ENCODE data around the gene SH3BGRL2.
"Not testable (repeated sequence)": the region's sequence is repeated elsewhere in the genome, so short reads cannot be mapped to it uniquely, and the experiment has no call there.

Gene SH3BGRL2

DNA sequence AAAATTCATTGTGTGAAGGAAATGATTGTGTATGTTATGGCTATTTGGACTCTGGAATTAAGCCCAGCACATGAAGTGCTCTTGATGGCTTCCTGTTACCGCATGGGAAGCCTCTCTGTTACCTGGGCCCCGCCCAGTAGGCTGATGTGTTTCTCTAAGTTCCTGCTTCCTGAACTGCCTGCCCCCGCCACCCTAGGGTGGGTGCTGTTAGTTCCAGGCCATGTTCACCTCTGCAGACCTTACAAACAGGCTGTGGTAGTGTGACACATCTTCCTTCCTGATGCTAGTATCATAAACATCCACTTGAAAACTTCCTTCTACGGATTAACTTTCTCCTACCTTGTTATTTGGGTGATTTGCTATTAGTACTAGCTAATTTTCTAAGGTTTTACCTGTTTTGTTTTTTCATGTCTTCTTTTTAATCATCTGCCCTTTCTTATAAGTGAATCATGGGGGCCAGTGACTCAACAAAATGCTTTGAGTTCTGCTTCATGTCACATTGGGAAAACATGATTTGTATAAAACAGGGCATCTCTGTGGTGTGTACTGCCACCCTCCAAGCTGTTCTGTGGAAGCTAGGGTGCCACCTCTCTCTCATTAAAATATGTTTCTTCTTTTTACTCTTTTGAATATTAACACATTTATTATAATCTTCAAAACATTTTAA is 40.6 kb downstream of the SH3BGRL2 start:
- H3K4me1 ChIP-seq (ENCODE audit: control insufficient read depth, insufficient read depth, low read length) = peaks cover 2% of the 10 kb centered on the region
- no peak overlapping the region for H3K4me3 ChIP-seq (ENCODE audit: low read length in 2 of 2)
- peaks cover 0 to 2% of the 10 kb centered on the region in 2 donors for H3K36me3 ChIP-seq (ENCODE audit: control insufficient read depth in 2 of 2, insufficient read depth in 2 of 2, low read length in 2 of 2)
- no peaks in the 10 kb centered on the region for H3K27me3 ChIP-seq (ENCODE audit: control insufficient read depth in 1 of 2, insufficient read depth in 2 of 2, low read length in 2 of 2)
- H3K27ac ChIP-seq (ENCODE audit: low read length) = no peak overlapping the region
- no peak overlapping the region for H3K9ac ChIP-seq (ENCODE audit: low read length in 2 of 2)
- H3K9me3 ChIP-seq (ENCODE audit: control insufficient read depth in 2 of 2, low read length in 2 of 2) = no peaks in the 10 kb centered on the region

DNA sequence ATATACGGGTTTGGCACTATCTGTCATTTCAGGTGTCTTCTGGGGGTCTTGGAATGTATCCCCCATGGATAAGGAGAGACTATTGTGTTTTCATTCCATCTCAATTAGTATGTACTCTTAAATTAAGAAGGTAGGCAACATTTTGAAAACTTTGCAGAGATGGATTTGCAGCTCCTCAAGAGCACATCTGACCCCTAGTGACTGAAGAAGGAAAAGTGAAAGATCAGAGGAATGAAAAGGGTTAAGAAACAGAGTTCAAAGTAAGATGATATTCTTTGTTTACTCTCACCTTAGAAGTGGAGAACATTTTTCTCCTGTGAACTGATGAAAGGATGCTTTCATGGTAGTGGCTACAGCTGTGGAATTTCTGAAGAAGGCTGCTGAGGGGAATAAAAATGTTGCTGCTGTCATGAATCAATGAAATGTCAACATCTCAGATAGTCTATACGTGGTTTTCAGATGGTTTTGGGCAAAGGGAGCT is 41.5 kb downstream of the SH3BGRL2 start:
- no peak overlapping the region for H3K9ac ChIP-seq (ENCODE audit: low read length in 2 of 2)
- H3K4me1 ChIP-seq (ENCODE audit: control insufficient read depth, insufficient read depth, low read length) = peaks cover 2% of the 10 kb centered on the region
- H3K27me3 ChIP-seq (ENCODE audit: control insufficient read depth in 1 of 2, insufficient read depth in 2 of 2, low read length in 2 of 2) = no peaks in the 10 kb centered on the region
- H3K36me3 ChIP-seq (ENCODE audit: control insufficient read depth in 2 of 2, insufficient read depth in 2 of 2, low read length in 2 of 2) = peaks cover 0 to 2% of the 10 kb centered on the region in 2 donors
- H3K27ac ChIP-seq (ENCODE audit: low read length) = no peak overlapping the region
- H3K9me3 ChIP-seq (ENCODE audit: control insufficient read depth in 2 of 2, low read length in 2 of 2) = no peaks in the 10 kb centered on the region
- no peak overlapping the region for H3K4me3 ChIP-seq (ENCODE audit: low read length in 2 of 2)

DNA sequence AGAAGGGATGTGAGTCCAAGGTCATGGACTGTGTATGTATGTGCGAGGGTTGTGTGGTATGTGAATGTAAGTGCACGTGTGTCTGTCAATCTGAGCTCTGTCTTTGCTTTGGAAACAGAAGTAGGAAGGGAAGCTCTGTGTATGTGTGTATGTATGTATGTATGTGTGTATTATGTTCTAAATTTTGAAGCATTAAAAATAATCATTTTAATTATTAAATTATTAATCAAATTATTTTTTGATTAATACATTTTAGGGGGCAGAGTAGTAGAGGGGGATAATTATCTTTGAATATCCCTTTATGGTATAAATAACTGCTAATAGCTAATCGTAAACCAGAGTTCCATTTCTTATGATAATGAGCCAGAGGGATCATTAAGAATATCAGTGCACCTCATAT is 42.8 kb downstream of the SH3BGRL2 start:
- H3K36me3 ChIP-seq (ENCODE audit: control insufficient read depth in 2 of 2, insufficient read depth in 2 of 2, low read length in 2 of 2) = peaks cover 0 to 2% of the 10 kb centered on the region in 2 donors
- no peaks in the 10 kb centered on the region for H3K27me3 ChIP-seq (ENCODE audit: control insufficient read depth in 1 of 2, insufficient read depth in 2 of 2, low read length in 2 of 2)
- H3K9me3 ChIP-seq (ENCODE audit: control insufficient read depth in 2 of 2, low read length in 2 of 2) = no peaks in the 10 kb centered on the region
- H3K4me3 ChIP-seq (ENCODE audit: low read length in 2 of 2) = no peak overlapping the region
- peaks cover 2% of the 10 kb centered on the region for H3K4me1 ChIP-seq (ENCODE audit: control insufficient read depth, insufficient read depth, low read length)
- no peak overlapping the region for H3K9ac ChIP-seq (ENCODE audit: low read length in 2 of 2)
- no peak overlapping the region for H3K27ac ChIP-seq (ENCODE audit: low read length)

DNA sequence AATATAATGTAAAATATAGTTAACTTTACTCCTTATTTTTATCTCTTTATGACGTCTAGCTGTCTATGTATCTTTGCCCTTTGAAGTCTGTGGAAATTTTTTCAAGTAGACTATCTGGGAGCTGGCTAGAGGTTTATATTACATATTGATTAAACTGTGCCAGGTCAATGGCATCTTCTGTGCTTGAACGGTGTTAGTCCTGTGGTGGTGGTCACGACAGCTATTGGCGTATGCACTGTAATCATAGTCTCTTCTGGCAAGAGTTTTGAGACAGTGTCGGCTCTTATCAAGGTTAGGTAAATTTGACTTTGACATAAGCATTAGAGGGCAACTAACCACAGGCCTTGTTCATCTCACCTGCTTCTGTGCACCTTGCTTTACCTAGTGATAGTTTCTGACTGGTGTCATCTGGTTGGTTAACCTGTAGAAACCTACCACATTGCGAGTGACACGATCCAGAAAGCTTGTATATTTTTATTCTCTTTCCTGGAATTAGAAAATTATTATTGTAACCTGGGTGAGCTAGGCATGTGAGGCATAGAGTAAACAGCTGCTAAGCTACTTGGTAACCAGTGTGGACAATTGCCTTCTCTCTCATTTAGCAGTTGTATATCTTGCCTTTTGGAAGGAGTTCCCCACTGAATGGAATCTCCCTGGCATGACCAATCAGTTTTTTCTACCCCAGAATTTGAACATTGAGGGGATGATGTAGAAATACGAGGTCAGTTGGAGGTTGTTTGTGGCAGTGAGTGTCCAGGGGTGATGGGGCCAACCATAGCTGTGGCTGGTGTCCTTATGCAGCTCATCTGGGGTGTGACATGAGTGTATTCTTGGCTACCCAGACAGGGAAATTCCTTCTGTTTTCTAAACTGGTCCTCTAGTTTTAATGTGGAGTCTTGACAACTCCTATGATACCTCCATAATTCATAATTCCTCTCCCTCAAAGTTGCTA is 45.9 kb downstream of the SH3BGRL2 start:
- Histone ChIP-seq H3K27ac (ENCODE audit: low read length) (no peak overlapping the region), H3K27me3 (ENCODE audit: control insufficient read depth in 1 of 2, insufficient read depth in 2 of 2, low read length in 2 of 2) (no peaks in the 10 kb centered on the region), H3K36me3 (ENCODE audit: control insufficient read depth in 2 of 2, insufficient read depth in 2 of 2, low read length in 2 of 2) (peaks cover 0 to 2% of the 10 kb centered on the region in 2 donors), H3K4me1 (ENCODE audit: control insufficient read depth, insufficient read depth, low read length) (no peaks in the 10 kb centered on the region), H3K9me3 (ENCODE audit: control insufficient read depth in 2 of 2, low read length in 2 of 2) (no peaks in the 10 kb centered on the region), H3K4me3 (ENCODE audit: low read length in 2 of 2) (no peak overlapping the region), H3K9ac (ENCODE audit: low read length in 2 of 2) (no peak overlapping the region)

DNA sequence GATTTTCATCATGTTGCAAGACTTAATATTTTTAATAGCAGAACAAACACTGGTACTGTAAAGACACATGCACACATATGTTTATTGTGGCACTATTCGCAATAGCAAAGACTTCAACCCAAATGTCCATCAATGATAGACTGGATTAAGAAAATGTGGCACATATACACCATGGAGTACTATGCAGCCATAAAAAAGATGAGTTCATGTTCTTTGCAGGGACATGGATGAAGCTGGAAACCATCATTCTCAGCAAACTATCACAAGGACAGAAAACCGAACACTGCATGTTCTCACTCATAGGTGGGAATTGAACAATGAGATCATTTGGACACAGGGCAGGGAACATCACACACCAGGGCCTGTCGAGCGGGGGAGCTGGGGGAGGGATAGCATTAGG is 51.6 kb downstream of the SH3BGRL2 start:
- not testable (repeated sequence) for H3K27ac ChIP-seq (ENCODE audit: low read length); H3K9ac ChIP-seq (ENCODE audit: low read length in 2 of 2); H3K27me3 ChIP-seq (ENCODE audit: control insufficient read depth in 1 of 2, insufficient read depth in 2 of 2, low read length in 2 of 2); H3K9me3 ChIP-seq (ENCODE audit: control insufficient read depth in 2 of 2, low read length in 2 of 2); H3K4me1 ChIP-seq (ENCODE audit: control insufficient read depth, insufficient read depth, low read length); H3K36me3 ChIP-seq (ENCODE audit: control insufficient read depth in 2 of 2, insufficient read depth in 2 of 2, low read length in 2 of 2); H3K4me3 ChIP-seq (ENCODE audit: low read length in 2 of 2)

DNA sequence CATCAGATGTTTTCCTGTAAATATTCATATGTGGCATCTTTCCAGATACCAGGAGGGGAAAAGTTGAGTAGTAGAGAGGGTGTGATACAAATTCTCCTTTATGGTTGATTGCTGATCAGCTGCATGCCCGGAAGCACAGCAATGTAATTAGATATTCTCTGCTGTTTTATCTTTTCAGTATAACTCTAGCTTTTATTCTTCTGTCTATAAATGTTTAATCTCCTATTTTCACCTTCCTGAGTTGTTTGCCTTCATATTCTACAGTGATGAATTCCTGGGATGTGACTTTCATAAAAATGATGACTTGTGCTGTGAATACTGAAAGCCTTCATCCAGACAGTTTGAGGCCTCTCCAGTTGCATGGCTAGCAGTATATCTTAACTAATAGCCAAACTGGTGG is 53.7 kb downstream of the SH3BGRL2 start:
- Histone ChIP-seq H3K9ac (ENCODE audit: low read length in 2 of 2) (no peak overlapping the region), H3K4me3 (ENCODE audit: low read length in 2 of 2) (no peak overlapping the region), H3K27ac (ENCODE audit: low read length) (no peak overlapping the region)

DNA sequence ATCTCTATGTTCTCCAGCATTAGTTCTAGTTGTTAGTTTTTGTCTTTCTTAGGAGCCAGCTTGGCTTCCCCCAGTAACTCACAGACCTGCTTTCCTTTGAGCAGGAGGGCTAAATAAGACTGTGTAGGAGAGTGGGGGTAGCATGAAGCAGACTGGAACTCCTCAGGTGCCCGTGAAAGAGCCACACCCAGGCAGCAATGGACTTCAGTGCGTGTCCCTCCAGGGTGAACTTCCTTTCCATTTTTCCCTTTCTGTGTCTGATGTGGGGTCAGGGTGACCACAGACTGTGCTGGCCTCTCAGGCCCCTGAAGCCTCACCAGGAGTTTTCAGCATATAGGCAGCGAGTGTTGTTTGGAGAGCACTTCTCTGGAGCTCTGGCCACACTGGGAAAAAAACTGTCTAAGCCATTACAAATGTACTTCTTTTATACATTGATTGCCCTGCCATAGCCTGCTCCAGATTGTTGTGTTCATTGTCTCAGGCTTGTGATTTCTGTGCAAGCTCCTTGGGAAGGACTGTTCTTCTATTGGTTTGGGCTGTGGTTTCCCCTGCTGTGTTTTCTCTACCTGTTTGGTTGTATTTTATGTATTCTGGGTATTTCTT is 55.7 kb downstream of the SH3BGRL2 start:
- Histone ChIP-seq H3K27ac (ENCODE audit: low read length) (no peak overlapping the region), H3K36me3 (ENCODE audit: control insufficient read depth in 2 of 2, insufficient read depth in 2 of 2, low read length in 2 of 2) (no peaks in the 10 kb centered on the region), H3K27me3 (ENCODE audit: control insufficient read depth in 1 of 2, insufficient read depth in 2 of 2, low read length in 2 of 2) (no peaks in the 10 kb centered on the region), H3K4me1 (ENCODE audit: control insufficient read depth, insufficient read depth, low read length) (no peaks in the 10 kb centered on the region), H3K9ac (ENCODE audit: low read length in 2 of 2) (no peak overlapping the region), H3K9me3 (ENCODE audit: control insufficient read depth in 2 of 2, low read length in 2 of 2) (no peaks in the 10 kb centered on the region), H3K4me3 (ENCODE audit: low read length in 2 of 2) (no peak overlapping the region)

More for the DNA sequence above, 53.7 kb downstream of the SH3BGRL2 start:
- no peaks in the 10 kb centered on the region for H3K9me3 ChIP-seq (ENCODE audit: control insufficient read depth in 2 of 2, low read length in 2 of 2)
- H3K27me3 ChIP-seq (ENCODE audit: control insufficient read depth in 1 of 2, insufficient read depth in 2 of 2, low read length in 2 of 2) = no peaks in the 10 kb centered on the region
- H3K36me3 ChIP-seq (ENCODE audit: control insufficient read depth in 2 of 2, insufficient read depth in 2 of 2, low read length in 2 of 2) = no peaks in the 10 kb centered on the region
- H3K4me1 ChIP-seq (ENCODE audit: control insufficient read depth, insufficient read depth, low read length) = no peaks in the 10 kb centered on the region

DNA sequence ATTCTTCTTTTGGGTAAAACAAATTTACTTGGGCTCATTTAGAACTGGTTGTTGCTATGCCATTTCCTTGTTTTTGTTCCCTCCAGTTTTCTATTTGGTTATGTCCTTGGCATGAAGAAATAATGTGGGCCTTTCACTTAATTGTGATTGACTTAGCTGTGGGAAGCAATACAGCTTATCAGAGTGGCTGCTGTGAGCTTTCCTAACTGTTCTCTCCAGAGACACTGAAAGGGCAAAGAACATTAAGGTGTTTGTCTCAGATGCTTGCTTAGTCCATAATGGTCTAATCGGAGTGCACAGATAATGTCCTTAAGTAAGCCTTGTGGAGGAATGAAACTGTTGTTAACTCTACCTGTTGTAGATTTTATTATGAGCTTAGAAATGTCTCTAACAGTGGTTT is 56.6 kb downstream of the SH3BGRL2 start:
- no peaks in the 10 kb centered on the region for H3K27me3 ChIP-seq (ENCODE audit: control insufficient read depth in 1 of 2, insufficient read depth in 2 of 2, low read length in 2 of 2)
- no peak overlapping the region for H3K4me3 ChIP-seq (ENCODE audit: low read length in 2 of 2)
- no peak overlapping the region for H3K27ac ChIP-seq (ENCODE audit: low read length)
- H3K4me1 ChIP-seq (ENCODE audit: control insufficient read depth, insufficient read depth, low read length) = no peaks in the 10 kb centered on the region
- H3K9me3 ChIP-seq (ENCODE audit: control insufficient read depth in 2 of 2, low read length in 2 of 2) = no peaks in the 10 kb centered on the region
- no peak overlapping the region for H3K9ac ChIP-seq (ENCODE audit: low read length in 2 of 2)
- H3K36me3 ChIP-seq (ENCODE audit: control insufficient read depth in 2 of 2, insufficient read depth in 2 of 2, low read length in 2 of 2) = no peaks in the 10 kb centered on the region

DNA sequence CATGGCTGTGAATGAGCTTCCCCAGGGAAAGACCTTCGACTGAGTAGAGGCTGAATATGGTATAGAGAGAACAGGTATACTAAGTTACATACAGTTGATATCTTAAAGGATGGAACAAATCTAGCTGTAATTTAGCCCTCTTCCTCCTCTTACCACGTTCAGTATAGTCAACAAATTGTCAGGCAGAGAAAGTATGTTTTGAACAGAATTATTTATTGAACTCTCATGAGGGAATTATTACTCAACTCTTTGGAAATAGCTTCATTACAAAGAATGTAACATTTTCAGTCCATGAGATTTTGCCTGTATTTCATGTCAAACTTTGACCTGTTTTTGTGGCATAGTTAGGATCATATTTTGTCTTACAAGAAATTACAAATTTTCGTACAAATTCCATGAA is 63.0 kb downstream of the SH3BGRL2 start:
- Histone ChIP-seq H3K36me3 (ENCODE audit: control insufficient read depth in 2 of 2, insufficient read depth in 2 of 2, low read length in 2 of 2) (no peaks in the 10 kb centered on the region), H3K4me3 (ENCODE audit: low read length in 2 of 2) (no peak overlapping the region), H3K27ac (ENCODE audit: low read length) (no peak overlapping the region), H3K9me3 (ENCODE audit: control insufficient read depth in 2 of 2, low read length in 2 of 2) (no peaks in the 10 kb centered on the region), H3K4me1 (ENCODE audit: control insufficient read depth, insufficient read depth, low read length) (no peaks in the 10 kb centered on the region), H3K9ac (ENCODE audit: low read length in 2 of 2) (no peak overlapping the region), H3K27me3 (ENCODE audit: control insufficient read depth in 1 of 2, insufficient read depth in 2 of 2, low read length in 2 of 2) (no peaks in the 10 kb centered on the region)

DNA sequence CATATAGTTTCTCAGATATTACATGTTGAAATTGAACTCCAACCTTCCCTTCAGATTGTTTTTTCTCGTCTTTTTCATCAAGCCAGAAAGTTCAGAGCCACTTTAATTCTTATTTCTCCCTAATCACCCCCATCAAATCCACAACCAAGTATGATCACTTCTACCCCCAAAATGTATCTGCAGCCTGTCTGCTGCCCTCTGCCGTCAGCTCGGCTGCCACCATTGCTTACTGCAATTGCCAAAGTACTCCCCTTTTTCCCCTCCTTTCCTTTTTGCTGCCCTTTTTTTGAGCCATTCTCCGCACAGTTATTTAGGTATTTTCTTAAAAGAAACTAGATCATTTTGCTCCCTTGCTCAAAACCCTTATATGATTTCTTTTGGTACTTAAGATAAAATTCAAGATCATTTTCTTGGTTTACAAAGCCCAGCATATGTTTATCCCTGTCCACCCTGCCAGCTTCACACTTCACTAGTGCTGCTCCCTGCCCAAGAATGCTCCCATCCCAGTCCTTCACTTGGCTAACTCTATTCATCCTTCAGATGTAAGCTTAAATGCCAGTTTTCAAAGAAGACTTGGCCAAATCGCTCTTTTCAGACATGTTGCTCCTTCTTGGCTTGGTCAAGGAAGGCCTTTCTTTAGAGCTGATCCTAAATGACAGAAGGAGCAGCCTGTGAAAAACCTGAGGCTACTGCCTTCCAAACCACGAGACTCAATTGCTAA is 63.7 kb downstream of the SH3BGRL2 start:
- H3K27ac ChIP-seq (ENCODE audit: low read length) = no peak overlapping the region

More for the DNA sequence above, 63.7 kb downstream of the SH3BGRL2 start:
- Histone ChIP-seq H3K4me1 (ENCODE audit: control insufficient read depth, insufficient read depth, low read length) (no peaks in the 10 kb centered on the region), H3K9ac (ENCODE audit: low read length in 2 of 2) (no peak overlapping the region), H3K4me3 (ENCODE audit: low read length in 2 of 2) (no peak overlapping the region), H3K36me3 (ENCODE audit: control insufficient read depth in 2 of 2, insufficient read depth in 2 of 2, low read length in 2 of 2) (peaks cover 0 to 3% of the 10 kb centered on the region in 2 donors), H3K27me3 (ENCODE audit: control insufficient read depth in 1 of 2, insufficient read depth in 2 of 2, low read length in 2 of 2) (no peaks in the 10 kb centered on the region), H3K9me3 (ENCODE audit: control insufficient read depth in 2 of 2, low read length in 2 of 2) (no peaks in the 10 kb centered on the region)

All from stomach smooth muscle (tissue), 2 donors.